Spinal cord (tissue), 10 donors: ENCODE results near the gene FAM107B. TPM values are rescaled to one million over a fixed set of nuclear protein-coding genes. Genes with fewer than 3 reads are reported as not detected.
A peak's percentile ranks its signal among the peaks of the same experiment; 100 is the strongest.

Experiments
- DNase-seq, 6 donors: peaks; one replicate each; pipeline versions ENCODE4 v3.0.0 to v3.0.0-alpha.2; 2013 to 2015; ENCODE audit warnings: low spot score in 6 of 6, low read depth in 4 of 6
- H3K27ac ChIP-seq: one replicate; pipeline ENCODE4 v1.5.1; 2013; ENCODE audit warnings: low read depth, low read length, control low read depth
- H3K27me3 ChIP-seq: one replicate; pipeline ENCODE4 v1.6.1; 2013; ENCODE audit warnings: low read length; ENCODE audit not compliant: control insufficient read depth, insufficient read depth
- H3K36me3 ChIP-seq: one replicate; pipeline ENCODE4 v1.6.1; 2013; ENCODE audit warnings: low read length; ENCODE audit not compliant: control insufficient read depth, insufficient read depth
- H3K4me1 ChIP-seq: one replicate; pipeline ENCODE4 v1.6.1; 2013; ENCODE audit warnings: low read length; ENCODE audit not compliant: control insufficient read depth, insufficient read depth
- H3K4me3 ChIP-seq: one replicate; pipeline ENCODE4 v1.5.1; 2013; ENCODE audit warnings: low read depth, low read length, control low read depth
- H3K9me3 ChIP-seq: one replicate; pipeline ENCODE4 v1.6.1; 2013; ENCODE audit warnings: low read length; ENCODE audit not compliant: control insufficient read depth, insufficient read depth
- WGBS: methylation state at CpG from one replicate; pipeline ENCODE4 v1.1.5; 2013; ENCODE audit warnings: missing lambda C conversion rate; ENCODE audit not compliant: insufficient coverage; 5-methylcytosine and 5-hydroxymethylcytosine counted together
- polyA plus RNA-seq, 2 donors: library from polyadenylated mRNA; unstranded; fragments of 120-200 nt; gene quantifications; one replicate each; pipeline ENCODE4 v1.2.1, GENCODE V29; 2013; ENCODE audit not compliant: insufficient read length in 2 of 2
- total RNA-seq, 2 donors: library from RNA; depleted of rRNA in 1 of 2; stranded (reverse); fragments of 120-200 nt in 1 of 2; fragments of >200 nt in 1 of 2; gene quantifications; one replicate each; pipeline versions ENCODE4 v1.2.3 to v1.2.4, GENCODE V29; 2013 to 2014
- donor health status: healthy.

Gene FAM107B
- total and polyA plus RNA-seq, 4 donors: 36.4 to 56.9 (median 47.1) TPM

DNA sequence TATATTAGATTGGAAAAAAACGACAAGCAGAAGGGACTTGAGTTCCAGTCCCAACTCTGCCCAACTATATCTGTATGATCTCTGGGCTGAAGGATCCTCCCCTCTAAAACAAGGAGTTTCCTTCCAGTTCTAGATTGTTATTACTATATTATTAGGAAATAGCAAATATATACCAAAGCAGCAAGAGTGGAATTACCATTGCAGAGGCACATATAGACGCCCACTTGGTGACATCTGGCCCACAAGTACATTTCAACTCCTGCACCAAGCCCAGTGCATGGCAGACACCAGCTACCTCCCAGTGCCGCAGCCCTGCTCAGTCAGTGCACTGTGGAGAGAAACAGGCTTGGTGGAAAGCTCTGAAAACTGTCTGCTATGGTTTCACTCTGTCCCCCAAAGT, 201.9 kb downstream of the FAM107B start:
- Histone ChIP-seq H3K9me3 (no peaks in the 10 kb centered on the region), H3K4me1 (no peaks in the 10 kb centered on the region), H3K4me3 (no peak overlapping the region), H3K27me3 (no peaks in the 10 kb centered on the region), H3K27ac (no peak overlapping the region), H3K36me3 (peaks cover 4% of the 10 kb centered on the region)
- WGBS: 100% methylated on average over 1 of the region's 3 CpGs
- no peak for DNase-seq

GRCh38 chr10:14571866-14572507, 202.7 kb downstream of the FAM107B start:
- DNase-seq: peak in 1 of 6 donors; percentile 44
- 64% methylated on average over 8 of the region's 10 CpGs for WGBS
- H3K9me3 ChIP-seq: no peaks in the 10 kb centered on the region
- H3K4me3 ChIP-seq: no peak overlapping the region
- H3K27me3 ChIP-seq: no peaks in the 10 kb centered on the region
- H3K4me1 ChIP-seq: no peaks in the 10 kb centered on the region
- peak overlapping the region; percentile 45 for H3K27ac ChIP-seq
- H3K36me3 ChIP-seq: peaks cover 7% of the 10 kb centered on the region

DNA sequence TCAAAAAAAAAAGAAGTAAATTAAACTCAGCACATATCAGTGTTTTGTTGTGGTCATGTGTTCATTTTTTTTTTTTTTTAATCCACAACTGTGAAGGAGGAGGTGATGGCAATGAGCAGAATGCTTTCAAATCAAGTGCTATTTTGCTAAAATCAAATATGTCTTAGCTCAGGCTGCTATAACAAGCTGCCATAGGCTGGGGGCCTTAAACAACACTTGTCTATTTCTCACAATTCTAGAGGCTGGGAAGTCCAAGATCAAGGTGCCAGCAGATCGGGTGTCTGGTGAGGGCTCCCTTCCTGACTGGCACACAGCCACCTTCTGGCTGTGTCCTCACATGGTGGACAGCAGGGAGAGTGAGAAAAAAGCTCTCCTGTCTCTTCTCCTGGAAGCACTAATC, 203.9 kb downstream of the FAM107B start:
- Histone ChIP-seq H3K27ac (no peak overlapping the region), H3K9me3 (no peaks in the 10 kb centered on the region), H3K36me3 (peaks cover 8% of the 10 kb centered on the region), H3K4me3 (no peak overlapping the region), H3K4me1 (no peaks in the 10 kb centered on the region), H3K27me3 (no peaks in the 10 kb centered on the region)
- DNase-seq: no peak
- WGBS: no CpG with 5 or more reads among the region's 1 CpG

- 92% methylated on average over 4 of the region's 9 CpGs for WGBS
- no peak for DNase-seq
- no peak overlapping the region for H3K27ac ChIP-seq
- no peaks in the 10 kb centered on the region for H3K4me1 ChIP-seq
- H3K9me3 ChIP-seq: no peaks in the 10 kb centered on the region
- peaks cover 11% of the 10 kb centered on the region for H3K36me3 ChIP-seq
- no peak overlapping the region for H3K4me3 ChIP-seq
- H3K27me3 ChIP-seq: no peaks in the 10 kb centered on the region
Measured at GRCh38 chr10:14569274-14570060, 205.2 kb downstream of the FAM107B start.

GRCh38 chr10:14567421-14567820, 207.3 kb downstream of the FAM107B start:
- H3K36me3 ChIP-seq: peaks cover 11% of the 10 kb centered on the region
- no peak for DNase-seq
- no peaks in the 10 kb centered on the region for H3K4me1 ChIP-seq
- WGBS: 97% methylated on average over 4 of the region's 4 CpGs
- no peaks in the 10 kb centered on the region for H3K27me3 ChIP-seq
- no peaks in the 10 kb centered on the region for H3K9me3 ChIP-seq
- H3K4me3 ChIP-seq: no peak overlapping the region
- H3K27ac ChIP-seq: no peak overlapping the region

DNA sequence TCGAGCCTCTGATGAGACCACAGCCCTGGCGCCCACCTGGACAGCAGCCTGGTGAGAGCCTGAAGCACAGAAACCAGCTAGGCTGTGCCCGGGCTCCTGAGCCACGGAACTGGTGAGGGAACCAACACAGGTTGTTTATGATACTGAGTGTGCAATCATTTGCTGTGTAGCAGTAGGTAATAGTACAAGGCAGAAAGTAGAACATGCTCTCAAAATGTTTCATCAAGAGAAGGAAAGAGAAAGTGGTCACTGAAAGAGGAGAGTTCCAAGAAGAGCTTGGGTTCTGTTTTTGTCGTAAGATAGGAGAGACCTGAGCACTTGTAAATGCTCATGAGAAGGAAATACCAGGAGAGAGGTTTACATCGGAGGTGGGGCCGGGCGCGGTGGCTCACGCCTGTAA, 208.2 kb downstream of the FAM107B start:
- H3K9me3 ChIP-seq: no peaks in the 10 kb centered on the region
- H3K36me3 ChIP-seq: peaks cover 11% of the 10 kb centered on the region
- no peak overlapping the region for H3K4me3 ChIP-seq
- H3K4me1 ChIP-seq: peaks cover under 1% of the 10 kb centered on the region
- 99% methylated on average over 10 of the region's 10 CpGs for WGBS
- H3K27ac ChIP-seq: no peak overlapping the region
- no peaks in the 10 kb centered on the region for H3K27me3 ChIP-seq
- no peak for DNase-seq

DNA sequence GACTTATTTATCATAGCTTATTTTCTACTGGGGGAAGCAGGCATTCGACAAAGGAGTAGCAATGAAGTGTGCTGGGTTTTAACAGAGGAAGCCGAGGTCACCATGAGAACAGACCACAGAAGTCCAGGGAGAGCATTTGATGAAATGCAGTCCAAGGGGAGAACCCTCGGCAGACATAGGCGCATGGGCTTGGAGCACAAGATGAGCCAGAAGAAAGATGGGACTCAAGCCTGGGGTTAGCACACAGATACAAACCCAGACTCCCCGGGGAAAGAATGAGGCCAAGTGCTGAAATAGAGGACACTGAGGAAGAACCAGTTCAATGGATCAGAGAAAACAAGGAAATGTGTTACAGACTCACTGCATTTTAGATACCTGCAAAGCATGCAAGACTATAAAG, 209.5 kb downstream of the FAM107B start:
- Histone ChIP-seq H3K27ac (no peak overlapping the region), H3K9me3 (no peaks in the 10 kb centered on the region), H3K27me3 (no peaks in the 10 kb centered on the region), H3K4me3 (no peak overlapping the region), H3K4me1 (peaks cover 6% of the 10 kb centered on the region), H3K36me3 (peaks cover 11% of the 10 kb centered on the region)
- DNase-seq: no peak
- 75% methylated on average over 4 of the region's 5 CpGs for WGBS

DNA sequence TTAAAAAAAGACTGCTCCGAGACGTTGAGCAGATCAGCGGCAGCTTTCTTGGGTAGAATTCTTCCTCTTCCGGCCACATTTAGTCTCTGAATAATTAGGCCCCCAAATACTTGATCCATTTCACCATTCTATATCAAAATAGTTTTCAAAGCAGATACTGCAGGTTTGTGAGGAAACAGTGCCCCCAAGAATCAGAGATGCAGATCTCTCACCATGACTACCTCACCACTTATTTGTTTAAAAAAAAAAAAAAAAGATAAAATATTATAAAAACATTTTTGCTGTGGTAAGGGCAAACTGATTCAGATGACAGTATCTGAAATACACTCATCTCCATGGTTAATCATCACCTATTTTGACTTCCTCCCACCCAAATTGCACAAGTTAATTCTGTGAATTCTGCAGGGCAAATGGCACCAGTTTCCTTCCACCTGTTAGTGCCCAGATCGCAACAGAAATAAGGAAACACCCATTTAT, 210.4 kb downstream of the FAM107B start:
- H3K27me3 ChIP-seq: no peaks in the 10 kb centered on the region
- no peak overlapping the region for H3K4me3 ChIP-seq
- WGBS: 89% methylated on average over 1 of the region's 5 CpGs
- peaks cover 6% of the 10 kb centered on the region for H3K4me1 ChIP-seq
- peaks cover 11% of the 10 kb centered on the region for H3K36me3 ChIP-seq
- DNase-seq: no peak
- H3K9me3 ChIP-seq: no peaks in the 10 kb centered on the region
- H3K27ac ChIP-seq: no peak overlapping the region

GRCh38 chr10:14563359-14563940, 211.2 kb downstream of the FAM107B start:
- Histone ChIP-seq H3K27me3 (no peaks in the 10 kb centered on the region), H3K36me3 (peaks cover 11% of the 10 kb centered on the region), H3K4me3 (no peak overlapping the region), H3K9me3 (no peaks in the 10 kb centered on the region), H3K4me1 (peaks cover 6% of the 10 kb centered on the region), H3K27ac (no peak overlapping the region)
- 80% methylated on average over 1 of the region's 4 CpGs for WGBS
- DNase-seq: no peak

GRCh38 chr10:14563076-14563336, 211.7 kb downstream of the FAM107B start:
- WGBS: no CpG with 5 or more reads among the region's 3 CpGs
- H3K36me3 ChIP-seq: peaks cover 8% of the 10 kb centered on the region
- H3K4me1 ChIP-seq: peaks cover 6% of the 10 kb centered on the region
- H3K4me3 ChIP-seq: no peak overlapping the region
- H3K27ac ChIP-seq: no peak overlapping the region
- no peaks in the 10 kb centered on the region for H3K9me3 ChIP-seq
- H3K27me3 ChIP-seq: no peaks in the 10 kb centered on the region
- no peak for DNase-seq
